PC-3 (cell line): Measurements from ENCODE around the gene SLC16A9. TPM values are rescaled to one million over a fixed set of nuclear protein-coding genes. Genes with fewer than 3 reads are reported as not detected.
A peak's percentile ranks its signal among the peaks of the same experiment; 100 is the strongest.

Source experiments
- ATAC-seq: fragments of 200-7000 bp; cut with Tn5 transposase; 2 replicates; pipeline ENCODE4 v1.9.1; 2020; ENCODE audit warnings: mild to moderate bottlenecking, moderate library complexity
- BruUV-seq: library from RNA; stranded (reverse); fragments of 400-500 nt; replicated peaks from 2 replicates; lab custom pipeline; 2021; lab: Mats Ljungman, UMichigan
- CTCF ChIA-PET: fragments of 300-600 bp; sonication (Branson Sonifier 250); formaldehyde crosslinking; loops from one replicate; lab custom pipeline; 2022; ENCODE audit warnings: antibody characterized with exemption; lab: Charles Lee
- POLR2A ChIA-PET: fragments of 300-600 bp; sonication (Branson Sonifier 250); formaldehyde crosslinking; loops from one replicate; lab custom pipeline; 2022; ENCODE audit warnings: antibody characterized with exemption; ENCODE audit not compliant: unreplicated experiment; lab: Charles Lee
- DNase-seq: peaks from one replicate; pipeline ENCODE4 v3.0.0-alpha.2; 2015
- H2AFZ ChIP-seq: fragments of 300-600 bp; sonication (generic); 2 replicates; pipeline ENCODE4 v1.6.0; 2016; ENCODE audit warnings: antibody characterized with exemption, low read length
- H3F3A ChIP-seq: fragments of 300-600 bp; sonication (generic); one replicate; pipeline ENCODE4 v1.6.0; 2017; ENCODE audit warnings: antibody characterized with exemption, low read length, control low read depth, mild to moderate bottlenecking; ENCODE audit not compliant: unreplicated experiment
- H3K27ac ChIP-seq: fragments of 300-600 bp; sonication (generic); 2 replicates; pipeline ENCODE4 v1.5.1; 2016; ENCODE audit warnings: mild to moderate bottlenecking, low read length
- H3K27me3 ChIP-seq: fragments of 300-600 bp; sonication (generic); 2 replicates; pipeline ENCODE4 v1.6.1; 2016; ENCODE audit warnings: low read length, mixed read lengths
- H3K36me3 ChIP-seq: fragments of 300-600 bp; sonication (generic); 2 replicates; pipeline ENCODE4 v1.6.1; 2016; ENCODE audit warnings: low read depth, mixed run types, low read length, mixed read lengths
- H3K4me1 ChIP-seq: fragments of 300-600 bp; sonication (generic); 2 replicates; pipeline ENCODE4 v1.5.1; 2016; ENCODE audit warnings: low read length; ENCODE audit not compliant: insufficient read depth
- H3K4me2 ChIP-seq: fragments of 300-600 bp; sonication (generic); 2 replicates; pipeline ENCODE4 v1.6.0; 2016; ENCODE audit warnings: low read length
- H3K4me3 ChIP-seq: fragments of 300-600 bp; sonication (generic); 2 replicates; pipeline ENCODE4 v1.5.1; 2016; ENCODE audit warnings: mild to moderate bottlenecking, low read length, mixed read lengths
- H3K79me2 ChIP-seq: fragments of 300-600 bp; sonication (generic); 2 replicates; pipeline ENCODE4 v1.6.1; 2017; ENCODE audit warnings: low read length, mixed read lengths
- H3K9ac ChIP-seq: fragments of 300-600 bp; sonication (generic); 2 replicates; pipeline ENCODE4 v1.6.0; 2016; ENCODE audit warnings: mild to moderate bottlenecking, low read length
- H3K9me2 ChIP-seq: fragments of 300-600 bp; sonication (generic); replicated peaks from 2 replicates; pipeline ENCODE4 v1.6.1; 2016; ENCODE audit warnings: mixed run types, low read length, mixed read lengths
- H3K9me3 ChIP-seq: fragments of 300-600 bp; sonication (generic); 2 replicates; pipeline ENCODE4 v1.6.1; 2016; ENCODE audit warnings: low read length, mixed read lengths
- H4K20me1 ChIP-seq: fragments of 300-600 bp; sonication (generic); 2 replicates; pipeline ENCODE4 v1.6.1; 2016; ENCODE audit warnings: low read length, mixed read lengths
- EZH2 ChIP-seq: fragments of 300-600 bp; sonication (generic); IDR thresholded peaks from one replicate; pipeline ENCODE4 v1.6.1; 2017; ENCODE audit warnings: antibody characterized with exemption, mild to moderate bottlenecking, low read length; ENCODE audit not compliant: unreplicated experiment
- EZH2phosphoT487 ChIP-seq: fragments of 300-600 bp; sonication (generic); IDR thresholded peaks from 2 replicates; pipeline ENCODE4 v1.6.1; 2018; ENCODE audit warnings: mild to moderate bottlenecking, antibody characterized with exemption, low read length, borderline replicate concordance
- intact Hi-C: fragments of 100-400 bp; cut with micrococcal nuclease; formaldehyde crosslinking; loops from 2 replicates; pipeline ENCODE4 v1.9.0; 2023
- total RNA-seq: library from RNA; depleted of rRNA; stranded (reverse); fragments of >200 nt; gene quantifications from 2 replicates; pipeline ENCODE4 v1.2.3, GENCODE V29; 2014
- TF ChIP-seq, protein P1 (sequence below): fragments of 300-600 bp; sonication (generic); conservative IDR thresholded peaks from 2 replicates; pipeline ENCODE4 v1.5.1; 2017; ENCODE audit warnings: antibody characterized with exemption, low read depth, mild to moderate bottlenecking, low read length

SLC16A9 gene
- total RNA-seq, 1 experiment from 2014 or later = 17.4 TPM

DNA sequence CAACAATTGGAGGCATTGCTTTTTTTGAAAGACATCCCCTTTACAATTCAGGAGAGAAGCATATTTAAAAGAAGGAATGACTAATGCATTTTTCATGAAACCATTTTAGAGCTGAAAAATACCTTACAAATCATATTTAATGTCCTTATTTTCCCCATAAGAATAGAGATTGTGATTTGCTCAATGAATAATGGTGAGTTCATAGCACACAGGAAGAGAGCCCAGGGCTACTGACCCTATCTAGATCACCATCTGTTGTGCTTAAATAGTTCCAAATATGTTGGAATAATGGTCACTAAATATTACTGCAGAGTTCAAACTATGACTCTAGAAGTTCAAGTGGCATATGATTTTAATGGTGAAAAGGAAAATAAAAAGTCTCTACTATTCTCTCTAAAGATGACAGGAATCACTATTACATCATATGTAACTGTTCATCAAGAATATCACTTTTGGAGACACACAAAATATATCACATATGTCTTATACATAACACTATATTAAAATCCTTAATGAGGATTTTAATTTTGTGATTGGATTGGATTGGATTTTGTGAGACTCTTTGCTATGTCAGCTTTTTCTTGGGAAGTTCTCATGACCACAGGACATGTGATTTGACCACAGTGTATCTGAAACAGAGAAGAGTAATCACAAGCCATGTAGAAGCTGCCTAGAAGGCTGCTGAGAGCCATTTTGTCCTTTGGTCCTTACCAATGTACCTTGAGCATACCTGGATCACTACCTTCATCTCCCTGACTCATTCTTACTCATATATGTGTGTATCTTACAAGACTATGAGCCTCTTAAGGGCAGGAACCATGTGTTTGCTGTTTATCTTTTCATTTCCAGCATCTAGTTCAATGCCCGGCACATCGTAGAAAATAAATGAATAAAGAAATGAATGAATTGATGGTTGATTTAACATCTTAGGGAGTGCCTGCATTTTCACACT, 26.4 kb downstream of the SLC16A9 start:
- BruUV-seq = no TSS peak
- peaks cover 20% of the 10 kb centered on the region for H3K36me3 ChIP-seq
- H3F3A ChIP-seq = peaks cover 3% of the 10 kb centered on the region
- H3K4me3 ChIP-seq = no peak overlapping the region
- H4K20me1 ChIP-seq = no peaks in the 10 kb centered on the region
- DNase-seq (peak; percentile 93), ATAC-seq (peak; percentile 78)
- H3K9ac ChIP-seq = peak overlapping the region; percentile 36; the same call in 1 of the 2 replicates
- H3K9me2 ChIP-seq = no peaks in the 10 kb centered on the region
- H3K9me3 ChIP-seq = 0 out of 2 replicates have a peak, but pooled peaks cover 5% of the 10 kb centered on the region
- H2AFZ ChIP-seq = no peak overlapping the region
- intact Hi-C loops = no loop called here
- POLR2A ChIA-PET = no interaction called here
- peak overlapping the region; percentile 53 for H3K4me2 ChIP-seq
- peaks cover 52% of the 10 kb centered on the region for H3K4me1 ChIP-seq
- no peaks in the 10 kb centered on the region for H3K27me3 ChIP-seq
- CTCF ChIA-PET = no interaction called here
- H3K27ac ChIP-seq = peak overlapping the region; percentile 80
- TF ChIP-seq EZH2 (no peak), EZH2phosphoT487 (no peak)
- TF ChIP-seq, protein P1, sequence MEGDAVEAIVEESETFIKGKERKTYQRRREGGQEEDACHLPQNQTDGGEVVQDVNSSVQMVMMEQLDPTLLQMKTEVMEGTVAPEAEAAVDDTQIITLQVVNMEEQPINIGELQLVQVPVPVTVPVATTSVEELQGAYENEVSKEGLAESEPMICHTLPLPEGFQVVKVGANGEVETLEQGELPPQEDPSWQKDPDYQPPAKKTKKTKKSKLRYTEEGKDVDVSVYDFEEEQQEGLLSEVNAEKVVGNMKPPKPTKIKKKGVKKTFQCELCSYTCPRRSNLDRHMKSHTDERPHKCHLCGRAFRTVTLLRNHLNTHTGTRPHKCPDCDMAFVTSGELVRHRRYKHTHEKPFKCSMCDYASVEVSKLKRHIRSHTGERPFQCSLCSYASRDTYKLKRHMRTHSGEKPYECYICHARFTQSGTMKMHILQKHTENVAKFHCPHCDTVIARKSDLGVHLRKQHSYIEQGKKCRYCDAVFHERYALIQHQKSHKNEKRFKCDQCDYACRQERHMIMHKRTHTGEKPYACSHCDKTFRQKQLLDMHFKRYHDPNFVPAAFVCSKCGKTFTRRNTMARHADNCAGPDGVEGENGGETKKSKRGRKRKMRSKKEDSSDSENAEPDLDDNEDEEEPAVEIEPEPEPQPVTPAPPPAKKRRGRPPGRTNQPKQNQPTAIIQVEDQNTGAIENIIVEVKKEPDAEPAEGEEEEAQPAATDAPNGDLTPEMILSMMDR = no peak
- H3K79me2 ChIP-seq = no peaks in the 10 kb centered on the region; the same call in 1 of the 2 replicates

DNA sequence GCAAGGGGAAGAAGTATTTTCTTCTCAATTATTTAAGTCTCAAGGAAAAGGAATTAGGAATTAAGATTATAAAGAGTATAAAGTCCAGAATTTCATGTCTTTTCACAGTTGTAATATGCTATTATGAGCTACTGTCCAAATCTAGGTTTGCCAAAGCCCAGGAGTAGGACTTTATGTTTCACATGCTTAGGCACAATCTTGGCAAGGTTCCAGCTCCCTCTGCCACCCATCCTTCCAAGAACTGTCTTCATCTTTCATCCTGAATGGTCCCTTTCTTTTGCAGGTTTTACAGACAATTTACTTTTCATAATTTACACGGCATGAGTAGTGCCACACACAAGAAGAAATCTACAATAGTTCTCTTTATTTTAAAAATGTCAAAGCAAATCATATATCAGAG, 29.5 kb downstream of the SLC16A9 start:
- POLR2A ChIA-PET = no interaction called here
- peaks cover 46% of the 10 kb centered on the region for H3K4me1 ChIP-seq
- H3K27me3 ChIP-seq = no peaks in the 10 kb centered on the region
- peak overlapping the region; percentile 77; the same call in 1 of the 2 replicates for H3K27ac ChIP-seq
- 0 out of 2 replicates have a peak, but pooled peaks cover 5% of the 10 kb centered on the region for H3K9me3 ChIP-seq
- no peak overlapping the region for H2AFZ ChIP-seq
- no peaks in the 10 kb centered on the region for H4K20me1 ChIP-seq
- no peak overlapping the region for H3K4me2 ChIP-seq
- no peak for DNase-seq
- H3K4me3 ChIP-seq = no peak overlapping the region
- H3K9me2 ChIP-seq = no peaks in the 10 kb centered on the region
- H3K79me2 ChIP-seq = no peaks in the 10 kb centered on the region
- H3F3A ChIP-seq = peaks cover 3% of the 10 kb centered on the region
- H3K36me3 ChIP-seq = peaks cover 22% of the 10 kb centered on the region
- intact Hi-C loops = no loop called here
- ATAC-seq = no peak
- H3K9ac ChIP-seq = no peak overlapping the region
- BruUV-seq = no TSS peak
- CTCF ChIA-PET = no interaction called here
- no peak for TF ChIP-seq EZH2phosphoT487

DNA sequence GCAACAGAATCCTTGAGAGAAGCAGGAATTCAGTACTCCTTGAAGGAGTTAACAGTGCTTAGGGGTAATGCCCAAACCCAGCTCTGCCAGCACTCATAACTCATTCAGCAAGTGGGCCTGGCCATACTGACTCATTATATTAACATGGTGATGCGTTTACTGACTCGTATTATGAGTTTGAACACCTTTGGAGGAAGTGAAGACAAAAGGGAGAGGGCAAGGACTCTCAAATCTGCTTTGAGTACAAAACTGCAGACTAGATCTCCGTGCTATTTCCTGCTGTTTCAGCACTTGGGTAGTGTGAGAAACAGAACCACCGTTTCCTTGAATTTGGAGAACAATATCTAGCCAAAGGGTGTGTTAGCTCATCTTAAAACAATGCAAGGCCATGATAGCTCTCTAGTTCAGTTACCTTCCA, 30.8 kb downstream of the SLC16A9 start:
- DNase-seq = peak; percentile 95
- H3F3A ChIP-seq = peaks cover 3% of the 10 kb centered on the region
- no peaks in the 10 kb centered on the region for H3K9me2 ChIP-seq
- H3K36me3 ChIP-seq = peaks cover 9% of the 10 kb centered on the region
- peak overlapping the region; percentile 41 for H3K4me2 ChIP-seq
- H3K27me3 ChIP-seq = no peaks in the 10 kb centered on the region
- intact Hi-C loops = loop anchor here (2.0 kb wide), 1 partner anchor 52 kb away; no protein-coding TSS in a partner anchor
- 0 out of 2 replicates have a peak, but pooled peaks cover under 1% of the 10 kb centered on the region for H3K9me3 ChIP-seq
- H3K79me2 ChIP-seq = no peaks in the 10 kb centered on the region
- H3K4me1 ChIP-seq = peaks cover 54% of the 10 kb centered on the region
- ChIA-PET CTCF (interaction anchor here (0.6 kb wide), 1 partner anchor 9 kb away, joined by 5 read pairs; no protein-coding TSS in a partner anchor), POLR2A (no interaction called here)
- H4K20me1 ChIP-seq = no peaks in the 10 kb centered on the region
- peak; percentile 72 for ATAC-seq
- no peak overlapping the region for H3K4me3 ChIP-seq
- TF ChIP-seq EZH2phosphoT487 = no peak
- no peak for TF ChIP-seq EZH2
- TF ChIP-seq, protein P1 = no peak
- peak overlapping the region; percentile 20 for H2AFZ ChIP-seq
- H3K27ac ChIP-seq = peak overlapping the region; percentile 77
- no TSS peak for BruUV-seq
- H3K9ac ChIP-seq = peak overlapping the region; percentile 10
